HEK293 (cell line): Measurements from ENCODE around the gene PDE3B.

Source experiments
- CTCF ChIA-PET: fragments of 350-600 bp; formaldehyde crosslinking; extraction: SDS; loops from one replicate; lab custom pipeline; 2021; ENCODE audit warnings: antibody characterized with exemption; lab: Yijun Ruan, JAX
- POLR2A ChIA-PET: fragments of 300-600 bp; formaldehyde crosslinking; extraction: SDS; loops from one replicate; lab custom pipeline; 2020; ENCODE audit warnings: antibody characterized with exemption, inconsistent platforms; lab: Yijun Ruan, JAX
- H3K27ac ChIP-seq: fragments of 200-500 bp; sonication (Bioruptor generic); 2 replicates; pipeline ENCODE4 v1.5.1; 2014; ENCODE audit warnings: low read depth, low read length, control low read depth, inconsistent platforms; ENCODE audit errors: extremely low read depth
- H3K36me3 ChIP-seq, 2 experiments: fragments of 200-500 bp in 1 of 2; sonication (Bioruptor generic) in 1 of 2; 1 replicate in 1 of 2; 2 replicates in 1 of 2; pipeline ENCODE4 v1.5.1; 2014 to 2017; ENCODE audit warnings: inconsistent platforms in 2 of 2, low read length in 2 of 2; ENCODE audit not compliant: control insufficient read depth in 2 of 2, insufficient read depth in 1 of 2
- H3K4me1 ChIP-seq: fragments of 200-500 bp; sonication (Bioruptor generic); 2 replicates; pipeline ENCODE4 v1.5.1; 2014; ENCODE audit warnings: mild to moderate bottlenecking, low read length, inconsistent platforms; ENCODE audit not compliant: control insufficient read depth, insufficient read depth
- H3K4me3 ChIP-seq: 2 replicates; pipeline ENCODE4 v1.5.1; 2011; ENCODE audit warnings: low read depth, mild to moderate bottlenecking, control low read depth, low read length, moderate library complexity
- H3K9me3 ChIP-seq: fragments of 200-500 bp; sonication (Bioruptor generic); 2 replicates; pipeline ENCODE4 v1.5.1; 2014; ENCODE audit warnings: low read depth, low read length, inconsistent platforms; ENCODE audit not compliant: control insufficient read depth, insufficient read depth
- KLF16 ChIP-seq: fragments of 450-650 bp; formaldehyde crosslinking; IDR thresholded peaks from 2 replicates; pipeline ENCODE4 v1.5.1; 2017; ENCODE audit warnings: missing biosample characterization, missing genetic modification characterization
- YY2 ChIP-seq: fragments of 450-650 bp; formaldehyde crosslinking; IDR thresholded peaks from 2 replicates; pipeline ENCODE4 v1.5.1; 2016; ENCODE audit warnings: missing biosample characterization, missing genetic modification characterization
- ZEB2 ChIP-seq: fragments of 450-650 bp; formaldehyde crosslinking; IDR thresholded peaks from 2 replicates; pipeline ENCODE4 v1.5.1; 2016; ENCODE audit warnings: missing biosample characterization, missing genetic modification characterization
- ZFP41 ChIP-seq: fragments of 450-650 bp; formaldehyde crosslinking; IDR thresholded peaks from 2 replicates; pipeline ENCODE4 v1.5.1; 2016; ENCODE audit warnings: missing biosample characterization, missing genetic modification characterization, borderline replicate concordance
- ZNF155 ChIP-seq: fragments of 450-650 bp; formaldehyde crosslinking; IDR thresholded peaks from 2 replicates; pipeline ENCODE4 v1.5.1; 2016; ENCODE audit warnings: missing biosample characterization, missing genetic modification characterization
- ZNF169 ChIP-seq: fragments of 450-650 bp; formaldehyde crosslinking; IDR thresholded peaks from 2 replicates; pipeline ENCODE4 v1.5.1; 2016; ENCODE audit warnings: missing biosample characterization, missing genetic modification characterization
- ZNF239 ChIP-seq: fragments of 450-650 bp; formaldehyde crosslinking; IDR thresholded peaks from 2 replicates; pipeline ENCODE4 v1.5.1; 2016; ENCODE audit warnings: missing biosample characterization, missing genetic modification characterization
- ZNF473 ChIP-seq: fragments of 450-650 bp; formaldehyde crosslinking; IDR thresholded peaks from 2 replicates; pipeline ENCODE4 v1.5.1; 2017; ENCODE audit warnings: missing biosample characterization, missing genetic modification characterization
- ZNF518A ChIP-seq: fragments of 450-650 bp; formaldehyde crosslinking; conservative IDR thresholded peaks from 2 replicates; pipeline ENCODE4 v1.5.1; 2016; ENCODE audit warnings: low read depth, missing biosample characterization, missing genetic modification characterization
- ZNF571 ChIP-seq: fragments of 450-650 bp; formaldehyde crosslinking; IDR thresholded peaks from 2 replicates; pipeline ENCODE4 v1.5.0; 2017; ENCODE audit warnings: missing biosample characterization, missing genetic modification characterization
- ZNF701 ChIP-seq: fragments of 450-650 bp; formaldehyde crosslinking; IDR thresholded peaks from 2 replicates; pipeline ENCODE4 v1.5.1; 2016; ENCODE audit warnings: missing biosample characterization, missing genetic modification characterization
- ZNF791 ChIP-seq: fragments of 450-650 bp; formaldehyde crosslinking; IDR thresholded peaks from 2 replicates; pipeline ENCODE4 v1.5.1; 2016; ENCODE audit warnings: missing biosample characterization, missing genetic modification characterization
- ZSCAN4 ChIP-seq: fragments of 450-650 bp; formaldehyde crosslinking; IDR thresholded peaks from 2 replicates; pipeline ENCODE4 v1.5.1; 2017; ENCODE audit warnings: missing biosample characterization, missing genetic modification characterization
- TF ChIP-seq, protein P1 (sequence below): fragments of 450-650 bp; formaldehyde crosslinking; IDR thresholded peaks from 2 replicates; pipeline ENCODE4 v1.5.1; 2016; ENCODE audit warnings: missing biosample characterization, missing genetic modification characterization

PDE3B gene

GRCh38 chr11:14821031-14821430, 177.4 kb downstream of the PDE3B start:
- Histone ChIP-seq H3K27ac (no peak overlapping the region), H3K9me3 (no peaks in the 10 kb centered on the region), H3K4me3 (no peak overlapping the region), H3K36me3 (peaks cover 0 to 6% of the 10 kb centered on the region in 2 experiments; a peak in 1 of 3 replicates), H3K4me1 (no peaks in the 10 kb centered on the region)
- CTCF ChIA-PET, result no interaction called here
- POLR2A ChIA-PET, result interaction anchor here (0.7 kb wide), 1 partner anchor 177 kb away, joined by 5 read pairs; no protein-coding TSS in a partner anchor
- TF ChIP-seq ZEB2, result no peak

- TF ChIP-seq ZNF239 (tag by site-specific recombination) (no peak), ZNF791 (no peak), ZFP41 (no peak), ZNF701 (tag by site-specific recombination) (no peak), ZNF571 (tag by site-specific recombination) (no peak), ZNF155 (no peak), ZSCAN4 (tag by site-specific recombination) (no peak), YY2 (tag by site-specific recombination) (no peak), KLF16 (tag by site-specific recombination) (no peak), ZNF518A (tag by site-specific recombination) (no peak), ZNF169 (tag by site-specific recombination) (no peak), ZNF473 (tag by site-specific recombination) (no peak)
- TF ChIP-seq, protein P1, sequence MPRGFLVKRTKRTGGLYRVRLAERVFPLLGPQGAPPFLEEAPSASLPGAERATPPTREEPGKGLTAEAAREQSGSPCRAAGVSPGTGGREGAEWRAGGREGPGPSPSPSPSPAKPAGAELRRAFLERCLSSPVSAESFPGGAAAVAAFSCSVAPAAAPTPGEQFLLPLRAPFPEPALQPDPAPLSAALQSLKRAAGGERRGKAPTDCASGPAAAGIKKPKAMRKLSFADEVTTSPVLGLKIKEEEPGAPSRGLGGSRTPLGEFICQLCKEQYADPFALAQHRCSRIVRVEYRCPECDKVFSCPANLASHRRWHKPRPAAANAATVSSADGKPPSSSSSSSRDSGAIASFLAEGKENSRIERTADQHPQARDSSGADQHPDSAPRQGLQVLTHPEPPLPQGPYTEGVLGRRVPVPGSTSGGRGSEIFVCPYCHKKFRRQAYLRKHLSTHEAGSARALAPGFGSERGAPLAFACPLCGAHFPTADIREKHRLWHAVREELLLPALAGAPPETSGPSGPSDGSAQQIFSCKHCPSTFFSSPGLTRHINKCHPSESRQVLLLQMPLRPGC (tag by site-specific recombination), result no peak
- Histone ChIP-seq H3K36me3 (peaks cover 0 to 6% of the 10 kb centered on the region in 2 experiments; a peak in 1 of 3 replicates), H3K9me3 (no peaks in the 10 kb centered on the region), H3K4me1 (no peaks in the 10 kb centered on the region), H3K27ac (no peak overlapping the region), H3K4me3 (no peak overlapping the region)
- CTCF ChIA-PET, result no interaction called here
- POLR2A ChIA-PET, result no interaction called here
Measured at GRCh38 chr11:14826600-14826999, 183.0 kb downstream of the PDE3B start.
